Measurements from ENCODE around the gene GET4. TPM values are rescaled to one million over a fixed set of nuclear protein-coding genes. Genes with fewer than 3 reads are reported as not detected.

The GET4 gene
- total and polyA plus RNA-seq, 2 of the 4 experiments (the other 2 are of a cell fraction), result 11.3 to 30.9 TPM

GRCh38 chr7:835021-835420 is 41.3 kb upstream of the GET4 start:
- POLR2A ChIA-PET (ENCODE audit: unreplicated experiment), result no interaction called here
- Histone ChIP-seq H4K5ac (ENCODE audit: low read depth, low read length) (no peak overlapping the region), H2BK15ac (ENCODE audit: low read depth, low read length) (no peak overlapping the region), H2AK9ac (replicated peaks; ENCODE audit: low read depth, low read length, poor library complexity) (no peak overlapping the region), H3K4me1 (ENCODE audit: control insufficient read depth, insufficient read depth, low read length) (peaks cover 21% of the 10 kb centered on the region), H4K20me1 (ENCODE audit: insufficient read depth, low read length) (peaks cover 59% of the 10 kb centered on the region), H3K56ac (ENCODE audit: extremely low read depth, insufficient read depth, low read length) (no peak overlapping the region), H3K4me3 (ENCODE audit: insufficient read depth, low read depth, low read length) (no peak overlapping the region), H3K18ac (ENCODE audit: low read depth, low read length) (no peak overlapping the region), H3K14ac (replicated peaks; ENCODE audit: low read depth, low read length) (no peak overlapping the region), H3K27me3 (ENCODE audit: control insufficient read depth, insufficient read depth, low read length) (no peaks in the 10 kb centered on the region), H2AFZ (replicated peaks; ENCODE audit: low read length, poor library complexity) (no peak overlapping the region), H3K4me2 (ENCODE audit: low read depth, low read length) (no peak overlapping the region), H3K79me1 (ENCODE audit: low read depth in 1 of 2, low read length in 2 of 2) (peaks cover 31 to 86% of the 10 kb centered on the region in 2 experiments), H3K9me1 (ENCODE audit: insufficient read depth, low read length) (peaks cover 21% of the 10 kb centered on the region), H3K9me3 (ENCODE audit: control insufficient read depth, insufficient read depth, low read length) (no peaks in the 10 kb centered on the region), H3K4ac (ENCODE audit: low read depth, low read length) (no peak overlapping the region), H2BK20ac (ENCODE audit: low read depth, low read length) (no peak overlapping the region), H3K36me3 (ENCODE audit: control insufficient read depth, insufficient read depth, low read length) (peaks cover 18% of the 10 kb centered on the region), H2BK5ac (ENCODE audit: low read depth, low read length, poor library complexity, severe bottlenecking) (no peak overlapping the region), H4K91ac (ENCODE audit: insufficient read depth, low read depth, low read length) (no peak overlapping the region), H2AK5ac (ENCODE audit: low read depth, low read length) (no peak overlapping the region), H3K23ac (ENCODE audit: low read depth, low read length) (no peak overlapping the region), H4K8ac (ENCODE audit: low read depth in 2 of 2, low read length in 2 of 2) (no peak overlapping the region), H3K27ac (ENCODE audit: insufficient read depth, low read length) (no peak overlapping the region), H3K9ac (ENCODE audit: low read depth, low read length) (no peak overlapping the region), H2BK120ac (ENCODE audit: low read depth, low read length) (no peak overlapping the region)
- dilution Hi-C loops (cut with HindIII; ENCODE audit: low sequenced_read_pairs, unreplicated experiment) (no loop called here), intact Hi-C loops (cut with micrococcal nuclease) (no loop called here), in situ Hi-C loops (cut with MboI; ENCODE audit: low sequenced_read_pairs) (no loop called here)
- DNase-seq, result no peak
- no TSS peak for BruUV-seq (replicated peaks)
- TF ChIP-seq MAFK (IDR thresholded peaks at IDR 0.05; ENCODE audit: low read depth, low read length) (no peak), BHLHE40 (IDR thresholded peaks at IDR 0.05; ENCODE audit: low read depth, low read length) (no peak), POLR2A (IDR thresholded peaks at IDR 0.05; ENCODE audit: low read depth, low read length) (no peak), RFX5 (IDR thresholded peaks at IDR 0.05; ENCODE audit: low read depth, low read length) (no peak), USF2 (IDR thresholded peaks at IDR 0.05; ENCODE audit: low read depth, low read length) (no peak), RCOR1 (IDR thresholded peaks at IDR 0.05; ENCODE audit: insufficient replicate concordance, low read length) (no peak), FOS (IDR thresholded peaks at IDR 0.05; ENCODE audit: low read depth, low read length) (no peak), MAZ (IDR thresholded peaks at IDR 0.05; ENCODE audit: borderline replicate concordance, low read depth, low read length) (no peak), CEBPB (IDR thresholded peaks at IDR 0.05; ENCODE audit: low read depth, low read length) (no peak)
- 100% methylated on average over 4 of the region's 12 CpGs; no CpG with 5 or more reads in 1 of the 2 experiments for WGBS, 2 experiments (ENCODE audit: extremely low coverage in 2 of 2, insufficient read length in 1 of 2)
- CTCF ChIA-PET, result no interaction called here
- no peak for ATAC-seq (ENCODE audit: low read depth)

Data from IMR-90 (cell line).